ENCODE results near the gene INMT. TPM values are rescaled to one million over a fixed set of nuclear protein-coding genes. Genes with fewer than 3 reads are reported as not detected.

Gene INMT
- total and polyA plus RNA-seq, 2 experiments from 2014 or later: 0.79 to 1.1 TPM

DNA sequence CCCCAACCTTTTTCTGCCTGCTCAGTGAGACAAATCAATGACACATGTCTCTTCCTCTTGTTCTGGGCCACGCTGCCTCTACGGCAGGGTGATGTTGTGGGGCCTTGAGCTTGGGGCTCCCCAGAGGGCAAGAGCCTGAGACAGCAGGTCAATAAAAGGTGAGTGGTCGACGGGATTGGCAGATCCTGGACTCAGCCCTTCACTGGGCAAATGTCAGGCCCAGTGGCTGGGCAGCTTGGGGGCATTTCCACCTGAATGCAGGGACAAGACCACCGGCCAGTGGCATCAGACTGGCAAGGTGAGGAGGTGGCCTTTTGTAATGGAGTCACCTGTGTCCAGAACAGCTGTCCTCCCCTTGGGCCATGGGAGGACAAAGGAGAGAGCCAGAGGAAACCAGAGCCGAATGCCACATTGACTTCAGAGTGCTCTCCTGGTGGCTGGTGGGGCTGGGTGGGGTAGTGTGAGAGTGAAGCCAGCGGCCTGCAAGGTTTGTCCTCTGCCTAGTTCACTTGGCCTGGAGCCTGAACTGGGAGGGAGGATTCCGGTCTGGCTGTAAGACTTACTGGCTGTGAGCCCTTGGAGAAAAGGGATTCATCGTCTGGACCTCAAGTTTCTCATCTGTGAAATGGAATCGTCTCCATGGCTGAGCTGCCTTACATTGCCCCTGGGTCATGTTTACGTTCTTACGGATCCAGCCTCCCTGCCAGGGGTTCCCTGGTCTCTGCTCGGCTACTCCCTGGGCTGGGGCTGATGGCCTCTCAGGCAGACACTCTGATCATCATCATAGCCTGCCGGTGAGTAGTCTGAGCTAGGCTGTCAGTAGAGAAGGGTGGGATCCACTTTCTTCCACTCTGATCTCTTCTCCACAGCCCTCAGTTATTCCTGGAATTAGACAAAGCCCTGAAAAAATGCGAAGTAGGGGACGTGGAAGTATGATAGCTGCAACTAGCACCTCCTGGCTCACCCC, 44.3 kb upstream of the INMT start:
- Histone ChIP-seq H3K9me2 (ENCODE audit: insufficient read depth) (no peaks in the 10 kb centered on the region), H3K4me3 (no peak overlapping the region), H3K4me2 (no peak overlapping the region), H3K27ac (ENCODE audit: low read depth) (no peak overlapping the region), H3K27me3 (ENCODE audit: insufficient read depth) (no peaks in the 10 kb centered on the region), H3K79me2 (replicated peaks; ENCODE audit: insufficient read depth) (no peaks in the 10 kb centered on the region), H4K20me1 (replicated peaks; ENCODE audit: insufficient read depth) (no peaks in the 10 kb centered on the region), H3F3A (replicated peaks; ENCODE audit: low read depth) (no peaks in the 10 kb centered on the region), H2AFZ (no peak overlapping the region), H3K4me1 (ENCODE audit: insufficient read depth) (no peaks in the 10 kb centered on the region; the same call in 1 of the 2 replicates), H3K36me3 (ENCODE audit: insufficient read depth) (no peaks in the 10 kb centered on the region)
- Mint-ChIP-seq H3K4me1 (peaks cover 9% of the 10 kb centered on the region), H3K36me3 (ENCODE audit: low read depth) (no peaks in the 10 kb centered on the region; the same call in 2 of the 3 replicates), H3K27me3 (ENCODE audit: insufficient read depth, low read depth, poor library complexity) (peaks cover 10% of the 10 kb centered on the region), H3K27ac (no peak overlapping the region), H3K4me3 (no peak overlapping the region), H3K9me3 (no peaks in the 10 kb centered on the region)
- ATAC-seq: no peak
- no peak for DNase-seq (ENCODE audit: low spot score)
- no peak for TF ChIP-seq EZH2 (IDR thresholded peaks at IDR 0.05; ENCODE audit: low read depth, unreplicated experiment)
- no peak for TF ChIP-seq ZNF114 (CRISPR knock-in tag; IDR thresholded peaks at IDR 0.05)
- TF ChIP-seq NANOG (IDR thresholded peaks at IDR 0.05; ENCODE audit: borderline replicate concordance): no peak
- TF ChIP-seq, protein P1, sequence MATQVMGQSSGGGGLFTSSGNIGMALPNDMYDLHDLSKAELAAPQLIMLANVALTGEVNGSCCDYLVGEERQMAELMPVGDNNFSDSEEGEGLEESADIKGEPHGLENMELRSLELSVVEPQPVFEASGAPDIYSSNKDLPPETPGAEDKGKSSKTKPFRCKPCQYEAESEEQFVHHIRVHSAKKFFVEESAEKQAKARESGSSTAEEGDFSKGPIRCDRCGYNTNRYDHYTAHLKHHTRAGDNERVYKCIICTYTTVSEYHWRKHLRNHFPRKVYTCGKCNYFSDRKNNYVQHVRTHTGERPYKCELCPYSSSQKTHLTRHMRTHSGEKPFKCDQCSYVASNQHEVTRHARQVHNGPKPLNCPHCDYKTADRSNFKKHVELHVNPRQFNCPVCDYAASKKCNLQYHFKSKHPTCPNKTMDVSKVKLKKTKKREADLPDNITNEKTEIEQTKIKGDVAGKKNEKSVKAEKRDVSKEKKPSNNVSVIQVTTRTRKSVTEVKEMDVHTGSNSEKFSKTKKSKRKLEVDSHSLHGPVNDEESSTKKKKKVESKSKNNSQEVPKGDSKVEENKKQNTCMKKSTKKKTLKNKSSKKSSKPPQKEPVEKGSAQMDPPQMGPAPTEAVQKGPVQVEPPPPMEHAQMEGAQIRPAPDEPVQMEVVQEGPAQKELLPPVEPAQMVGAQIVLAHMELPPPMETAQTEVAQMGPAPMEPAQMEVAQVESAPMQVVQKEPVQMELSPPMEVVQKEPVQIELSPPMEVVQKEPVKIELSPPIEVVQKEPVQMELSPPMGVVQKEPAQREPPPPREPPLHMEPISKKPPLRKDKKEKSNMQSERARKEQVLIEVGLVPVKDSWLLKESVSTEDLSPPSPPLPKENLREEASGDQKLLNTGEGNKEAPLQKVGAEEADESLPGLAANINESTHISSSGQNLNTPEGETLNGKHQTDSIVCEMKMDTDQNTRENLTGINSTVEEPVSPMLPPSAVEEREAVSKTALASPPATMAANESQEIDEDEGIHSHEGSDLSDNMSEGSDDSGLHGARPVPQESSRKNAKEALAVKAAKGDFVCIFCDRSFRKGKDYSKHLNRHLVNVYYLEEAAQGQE (IDR thresholded peaks at IDR 0.05; ENCODE audit: unreplicated experiment): no peak
- TF ChIP-seq, protein P2, sequence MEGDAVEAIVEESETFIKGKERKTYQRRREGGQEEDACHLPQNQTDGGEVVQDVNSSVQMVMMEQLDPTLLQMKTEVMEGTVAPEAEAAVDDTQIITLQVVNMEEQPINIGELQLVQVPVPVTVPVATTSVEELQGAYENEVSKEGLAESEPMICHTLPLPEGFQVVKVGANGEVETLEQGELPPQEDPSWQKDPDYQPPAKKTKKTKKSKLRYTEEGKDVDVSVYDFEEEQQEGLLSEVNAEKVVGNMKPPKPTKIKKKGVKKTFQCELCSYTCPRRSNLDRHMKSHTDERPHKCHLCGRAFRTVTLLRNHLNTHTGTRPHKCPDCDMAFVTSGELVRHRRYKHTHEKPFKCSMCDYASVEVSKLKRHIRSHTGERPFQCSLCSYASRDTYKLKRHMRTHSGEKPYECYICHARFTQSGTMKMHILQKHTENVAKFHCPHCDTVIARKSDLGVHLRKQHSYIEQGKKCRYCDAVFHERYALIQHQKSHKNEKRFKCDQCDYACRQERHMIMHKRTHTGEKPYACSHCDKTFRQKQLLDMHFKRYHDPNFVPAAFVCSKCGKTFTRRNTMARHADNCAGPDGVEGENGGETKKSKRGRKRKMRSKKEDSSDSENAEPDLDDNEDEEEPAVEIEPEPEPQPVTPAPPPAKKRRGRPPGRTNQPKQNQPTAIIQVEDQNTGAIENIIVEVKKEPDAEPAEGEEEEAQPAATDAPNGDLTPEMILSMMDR (conservative IDR thresholded peaks at IDR 0.05; ENCODE audit: low read depth in 2 of 2): no peak
- TF ChIP-seq, protein P3, sequence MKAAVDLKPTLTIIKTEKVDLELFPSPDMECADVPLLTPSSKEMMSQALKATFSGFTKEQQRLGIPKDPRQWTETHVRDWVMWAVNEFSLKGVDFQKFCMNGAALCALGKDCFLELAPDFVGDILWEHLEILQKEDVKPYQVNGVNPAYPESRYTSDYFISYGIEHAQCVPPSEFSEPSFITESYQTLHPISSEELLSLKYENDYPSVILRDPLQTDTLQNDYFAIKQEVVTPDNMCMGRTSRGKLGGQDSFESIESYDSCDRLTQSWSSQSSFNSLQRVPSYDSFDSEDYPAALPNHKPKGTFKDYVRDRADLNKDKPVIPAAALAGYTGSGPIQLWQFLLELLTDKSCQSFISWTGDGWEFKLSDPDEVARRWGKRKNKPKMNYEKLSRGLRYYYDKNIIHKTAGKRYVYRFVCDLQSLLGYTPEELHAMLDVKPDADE (IDR thresholded peaks at IDR 0.05): no peak
- TF ChIP-seq POLR2AphosphoS5 (IDR thresholded peaks at IDR 0.05; ENCODE audit: low read depth): no peak
- no peak for TF ChIP-seq JUNB (IDR thresholded peaks at IDR 0.05; ENCODE audit: unreplicated experiment)
- TF ChIP-seq, protein P4, sequence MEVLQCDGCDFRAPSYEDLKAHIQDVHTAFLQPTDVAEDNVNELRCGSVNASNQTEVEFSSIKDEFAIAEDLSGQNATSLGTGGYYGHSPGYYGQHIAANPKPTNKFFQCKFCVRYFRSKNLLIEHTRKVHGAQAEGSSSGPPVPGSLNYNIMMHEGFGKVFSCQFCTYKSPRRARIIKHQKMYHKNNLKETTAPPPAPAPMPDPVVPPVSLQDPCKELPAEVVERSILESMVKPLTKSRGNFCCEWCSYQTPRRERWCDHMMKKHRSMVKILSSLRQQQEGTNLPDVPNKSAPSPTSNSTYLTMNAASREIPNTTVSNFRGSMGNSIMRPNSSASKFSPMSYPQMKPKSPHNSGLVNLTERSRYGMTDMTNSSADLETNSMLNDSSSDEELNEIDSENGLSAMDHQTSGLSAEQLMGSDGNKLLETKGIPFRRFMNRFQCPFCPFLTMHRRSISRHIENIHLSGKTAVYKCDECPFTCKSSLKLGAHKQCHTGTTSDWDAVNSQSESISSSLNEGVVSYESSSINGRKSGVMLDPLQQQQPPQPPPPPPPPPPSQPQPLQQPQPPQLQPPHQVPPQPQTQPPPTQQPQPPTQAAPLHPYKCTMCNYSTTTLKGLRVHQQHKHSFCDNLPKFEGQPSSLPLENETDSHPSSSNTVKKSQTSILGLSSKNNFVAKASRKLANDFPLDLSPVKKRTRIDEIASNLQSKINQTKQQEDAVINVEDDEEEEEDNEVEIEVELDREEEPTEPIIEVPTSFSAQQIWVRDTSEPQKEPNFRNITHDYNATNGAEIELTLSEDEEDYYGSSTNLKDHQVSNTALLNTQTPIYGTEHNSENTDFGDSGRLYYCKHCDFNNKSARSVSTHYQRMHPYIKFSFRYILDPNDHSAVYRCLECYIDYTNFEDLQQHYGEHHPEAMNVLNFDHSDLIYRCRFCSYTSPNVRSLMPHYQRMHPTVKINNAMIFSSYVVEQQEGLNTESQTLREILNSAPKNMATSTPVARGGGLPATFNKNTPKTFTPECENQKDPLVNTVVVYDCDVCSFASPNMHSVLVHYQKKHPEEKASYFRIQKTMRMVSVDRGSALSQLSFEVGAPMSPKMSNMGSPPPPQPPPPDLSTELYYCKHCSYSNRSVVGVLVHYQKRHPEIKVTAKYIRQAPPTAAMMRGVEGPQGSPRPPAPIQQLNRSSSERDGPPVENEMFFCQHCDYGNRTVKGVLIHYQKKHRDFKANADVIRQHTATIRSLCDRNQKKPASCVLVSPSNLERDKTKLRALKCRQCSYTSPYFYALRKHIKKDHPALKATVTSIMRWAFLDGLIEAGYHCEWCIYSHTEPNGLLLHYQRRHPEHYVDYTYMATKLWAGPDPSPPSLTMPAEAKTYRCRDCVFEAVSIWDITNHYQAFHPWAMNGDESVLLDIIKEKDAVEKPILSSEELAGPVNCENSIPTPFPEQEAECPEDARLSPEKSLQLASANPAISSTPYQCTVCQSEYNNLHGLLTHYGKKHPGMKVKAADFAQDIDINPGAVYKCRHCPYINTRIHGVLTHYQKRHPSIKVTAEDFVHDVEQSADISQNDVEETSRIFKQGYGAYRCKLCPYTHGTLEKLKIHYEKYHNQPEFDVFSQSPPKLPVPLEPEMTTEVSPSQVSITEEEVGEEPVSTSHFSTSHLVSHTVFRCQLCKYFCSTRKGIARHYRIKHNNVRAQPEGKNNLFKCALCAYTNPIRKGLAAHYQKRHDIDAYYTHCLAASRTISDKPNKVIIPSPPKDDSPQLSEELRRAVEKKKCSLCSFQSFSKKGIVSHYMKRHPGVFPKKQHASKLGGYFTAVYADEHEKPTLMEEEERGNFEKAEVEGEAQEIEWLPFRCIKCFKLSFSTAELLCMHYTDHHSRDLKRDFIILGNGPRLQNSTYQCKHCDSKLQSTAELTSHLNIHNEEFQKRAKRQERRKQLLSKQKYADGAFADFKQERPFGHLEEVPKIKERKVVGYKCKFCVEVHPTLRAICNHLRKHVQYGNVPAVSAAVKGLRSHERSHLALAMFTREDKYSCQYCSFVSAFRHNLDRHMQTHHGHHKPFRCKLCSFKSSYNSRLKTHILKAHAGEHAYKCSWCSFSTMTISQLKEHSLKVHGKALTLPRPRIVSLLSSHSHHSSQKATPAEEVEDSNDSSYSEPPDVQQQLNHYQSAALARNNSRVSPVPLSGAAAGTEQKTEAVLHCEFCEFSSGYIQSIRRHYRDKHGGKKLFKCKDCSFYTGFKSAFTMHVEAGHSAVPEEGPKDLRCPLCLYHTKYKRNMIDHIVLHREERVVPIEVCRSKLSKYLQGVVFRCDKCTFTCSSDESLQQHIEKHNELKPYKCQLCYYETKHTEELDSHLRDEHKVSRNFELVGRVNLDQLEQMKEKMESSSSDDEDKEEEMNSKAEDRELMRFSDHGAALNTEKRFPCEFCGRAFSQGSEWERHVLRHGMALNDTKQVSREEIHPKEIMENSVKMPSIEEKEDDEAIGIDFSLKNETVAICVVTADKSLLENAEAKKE (CRISPR knock-in tag; IDR thresholded peaks at IDR 0.05): no peak
- no peak for TF ChIP-seq STAT1 (IDR thresholded peaks at IDR 0.05; ENCODE audit: unreplicated experiment)
- no peak for TF ChIP-seq CREB1 (CRISPR knock-in tag; IDR thresholded peaks at IDR 0.05; ENCODE audit: low read depth)
- no peak for TF ChIP-seq ZNF331 (CRISPR knock-in tag; IDR thresholded peaks at IDR 0.05; ENCODE audit: low read depth)
- no peak for TF ChIP-seq EZH2phosphoT487 (IDR thresholded peaks at IDR 0.05; ENCODE audit: unreplicated experiment)

Data from GM23338 (cell line).